Inflammatory macrophage treated with lipopolysaccharide for 4 hours (primary cell): ENCODE measurements around the gene TMEM135.
A peak's percentile ranks its signal among the peaks of the same experiment; 100 is the strongest.
"Not testable (repeated sequence)": the region's sequence is repeated elsewhere in the genome, so short reads cannot be mapped to it uniquely, and the experiment has no call there.

ENCODE experiments used
- DNase-seq: peaks from one replicate; pipeline ENCODE4 v3.0.0-alpha.2; 2020

The TMEM135 gene

DNA sequence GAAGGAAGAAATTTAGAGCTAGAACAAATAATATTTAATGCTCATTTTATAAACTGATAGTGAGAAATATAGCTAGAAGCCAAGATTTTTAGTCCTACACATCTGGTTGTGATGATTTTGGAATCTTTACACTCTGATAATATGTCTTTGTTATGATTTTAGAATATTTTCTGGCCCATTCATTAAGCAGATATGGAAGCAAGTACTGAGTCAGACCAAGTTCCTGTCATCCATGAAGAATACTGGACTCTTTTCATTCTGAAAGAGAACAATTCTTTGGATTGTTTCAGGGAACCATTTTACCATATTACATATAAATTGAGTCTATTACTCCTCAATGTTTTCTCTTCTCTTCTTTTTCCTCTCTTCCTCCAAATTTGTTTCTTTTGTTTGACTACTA lies 227.4 kb downstream of the TMEM135 start:
- DNase-seq, result no peak

DNA sequence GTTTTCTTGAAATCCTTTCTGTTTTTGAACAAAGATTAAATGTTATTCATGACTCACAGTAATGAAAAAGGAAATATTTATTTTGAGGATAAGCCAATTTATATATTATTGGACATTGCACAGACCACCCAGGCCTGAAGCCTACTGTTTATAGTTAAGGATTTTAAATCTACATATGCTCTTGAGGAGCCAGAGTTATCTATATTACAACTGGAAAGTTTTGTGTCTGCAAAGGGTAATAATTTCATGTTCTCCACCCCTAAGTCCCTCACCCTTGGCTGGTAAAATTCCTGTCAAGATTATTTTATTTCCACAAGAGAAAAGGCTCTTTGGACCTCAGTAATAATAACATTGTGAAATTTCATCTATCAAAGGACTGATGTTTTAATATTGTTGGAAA lies 228.2 kb downstream of the TMEM135 start:
- no peak for DNase-seq

DNA sequence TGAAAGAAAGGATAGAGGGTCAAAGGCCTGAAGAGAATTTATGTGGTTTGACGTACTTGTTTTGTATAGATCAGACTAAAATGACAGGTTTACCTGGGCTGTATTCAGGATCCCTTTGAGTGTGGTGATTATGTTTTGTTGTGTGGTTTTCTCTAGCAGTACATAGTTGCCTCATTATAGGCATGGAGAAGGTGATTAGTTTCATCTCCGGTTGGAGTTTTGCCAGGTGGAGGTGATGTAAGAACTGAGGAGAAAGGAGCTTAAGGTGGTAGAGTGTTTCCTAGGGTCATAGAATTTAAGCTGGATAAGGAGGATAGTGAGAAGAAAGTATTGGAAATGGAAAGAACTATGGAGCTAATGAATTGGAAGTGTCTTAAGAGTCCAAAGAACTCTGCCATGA lies 229.0 kb downstream of the TMEM135 start:
- no peak for DNase-seq

DNA sequence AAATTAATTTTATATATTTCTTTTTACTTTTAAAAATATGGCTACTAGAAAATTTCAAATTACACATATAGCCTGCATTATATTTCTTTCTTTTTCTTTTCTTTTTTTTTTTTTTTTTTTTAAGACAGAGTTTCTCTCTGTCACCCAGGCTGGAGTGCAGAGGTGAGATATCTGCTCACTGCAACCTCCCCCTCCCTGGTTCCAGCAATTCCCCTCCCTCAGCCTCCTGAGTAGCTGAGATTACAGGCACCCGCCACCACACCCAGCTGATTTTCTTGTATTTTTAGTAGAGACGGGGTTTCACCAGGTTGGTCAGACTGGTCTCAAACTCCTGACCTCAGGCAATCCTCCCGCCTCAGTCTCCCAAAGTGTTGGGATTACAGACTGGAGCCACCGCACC lies 234.2 kb downstream of the TMEM135 start:
- not testable (repeated sequence) for DNase-seq

DNA sequence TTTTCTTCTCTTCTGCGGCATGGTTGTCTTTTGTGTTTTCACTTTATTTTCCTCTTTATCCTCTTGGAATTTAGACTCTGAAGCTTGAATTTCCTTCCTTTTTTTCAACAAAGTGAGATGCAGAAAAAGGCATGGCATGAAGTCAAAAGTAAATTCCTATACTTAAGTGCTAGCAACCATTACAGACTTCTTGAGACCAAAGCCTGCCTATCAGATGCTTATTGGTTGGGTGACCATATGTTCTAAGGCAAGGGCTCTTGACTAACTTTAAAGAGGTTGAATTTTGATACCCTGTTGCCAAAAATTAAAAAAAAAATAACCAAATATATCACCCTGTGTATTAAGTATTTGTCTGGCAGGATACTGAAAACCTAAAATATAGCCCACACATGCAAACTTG lies 237.4 kb downstream of the TMEM135 start:
- DNase-seq, result no peak

DNA sequence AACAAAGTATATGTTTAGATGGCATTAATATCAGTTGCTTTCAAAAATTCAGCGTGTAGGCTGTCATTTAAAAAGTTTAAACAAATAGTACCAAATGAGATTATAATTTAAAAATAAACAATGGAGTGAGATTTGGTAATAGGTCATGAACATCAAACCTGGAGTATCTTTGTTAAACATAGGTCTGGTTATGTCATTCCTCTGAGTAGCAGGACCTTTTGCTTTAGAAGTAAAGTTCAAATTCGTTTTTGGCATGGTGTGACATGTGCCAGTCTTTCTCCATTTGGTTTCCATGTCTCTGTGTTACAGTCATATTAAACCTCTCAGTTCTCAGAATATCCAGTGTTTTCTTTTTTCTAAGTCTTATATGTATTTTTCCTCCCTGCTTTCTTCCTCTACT lies 242.4 kb downstream of the TMEM135 start:
- no peak for DNase-seq

DNA sequence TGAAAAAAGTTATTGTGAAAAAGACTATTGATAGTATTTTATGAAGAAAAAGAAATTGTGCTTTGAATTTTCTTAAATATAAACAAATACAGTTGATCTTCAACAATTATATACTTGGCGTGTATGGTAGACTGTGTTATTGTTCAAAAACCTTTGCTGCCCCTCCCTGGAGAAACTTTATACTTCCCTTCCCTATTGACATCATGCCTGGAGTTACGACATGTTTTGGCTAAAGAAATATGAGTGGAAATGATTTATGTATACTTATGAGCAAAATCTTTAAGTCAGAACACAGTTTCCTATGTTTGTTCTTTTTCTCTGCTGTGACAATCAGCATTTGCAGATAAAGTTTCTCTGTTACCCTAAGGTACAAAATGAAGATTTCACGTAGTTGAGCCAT lies 243.8 kb downstream of the TMEM135 start:
- DNase-seq, result peak; percentile 53

DNA sequence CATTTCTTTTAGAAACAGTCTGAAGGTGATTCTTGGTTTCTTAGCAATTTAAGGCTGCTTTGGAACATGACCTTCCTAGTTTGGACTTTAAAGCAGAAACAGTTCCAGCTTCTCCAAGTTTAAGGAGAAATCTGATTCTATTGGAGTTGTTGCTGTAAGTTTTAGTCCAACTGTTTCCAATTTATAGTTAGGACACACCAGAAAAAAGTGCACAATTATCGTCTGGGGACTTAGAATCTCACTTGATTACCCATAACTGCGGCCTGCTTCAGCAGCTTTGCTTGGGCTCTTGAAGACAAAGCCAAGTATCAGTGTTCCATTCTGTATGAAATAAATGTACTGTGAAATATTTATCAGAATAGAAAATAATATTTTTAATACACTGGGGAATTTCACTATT lies 246.6 kb downstream of the TMEM135 start:
- DNase-seq, result no peak

DNA sequence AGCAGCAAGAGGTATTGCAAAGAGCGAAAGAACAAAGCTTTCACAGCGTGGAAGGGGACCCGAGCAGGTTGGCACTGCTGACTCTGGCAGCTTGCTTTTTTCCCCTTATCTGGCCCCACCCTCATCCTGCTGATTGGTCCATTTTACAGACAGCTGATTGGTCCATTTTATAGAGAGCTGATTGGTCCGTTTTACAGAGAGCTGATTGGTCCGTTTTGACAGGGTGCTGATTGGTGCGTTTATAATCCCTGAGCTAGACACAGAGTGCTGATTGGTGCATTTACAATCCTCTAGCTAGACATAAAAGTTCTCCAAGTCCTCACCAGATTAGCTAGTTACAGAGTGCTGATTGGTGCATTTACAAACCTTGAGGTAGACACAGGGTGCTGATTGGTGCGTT lies 247.9 kb downstream of the TMEM135 start:
- DNase-seq, result not testable (repeated sequence)

DNA sequence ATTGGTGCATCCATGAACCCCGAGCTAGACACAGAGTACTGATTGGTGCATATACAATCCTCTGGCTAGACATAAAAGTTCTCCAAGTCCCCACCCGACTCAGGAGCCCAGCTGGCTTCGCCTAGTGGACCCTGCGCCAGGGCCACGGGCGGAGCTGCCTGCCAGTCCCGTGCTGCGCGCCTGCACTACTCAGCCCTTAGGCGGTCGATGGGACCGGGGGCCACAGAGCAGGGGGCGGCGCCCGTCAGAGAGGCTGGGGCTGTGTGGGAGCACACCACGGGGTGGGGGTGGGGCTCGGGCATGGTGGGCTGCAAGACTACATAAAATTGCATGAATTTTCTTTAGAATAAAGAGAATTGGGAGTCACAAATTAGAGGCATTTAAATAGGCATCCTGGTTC lies 248.6 kb downstream of the TMEM135 start:
- no peak for DNase-seq

DNA sequence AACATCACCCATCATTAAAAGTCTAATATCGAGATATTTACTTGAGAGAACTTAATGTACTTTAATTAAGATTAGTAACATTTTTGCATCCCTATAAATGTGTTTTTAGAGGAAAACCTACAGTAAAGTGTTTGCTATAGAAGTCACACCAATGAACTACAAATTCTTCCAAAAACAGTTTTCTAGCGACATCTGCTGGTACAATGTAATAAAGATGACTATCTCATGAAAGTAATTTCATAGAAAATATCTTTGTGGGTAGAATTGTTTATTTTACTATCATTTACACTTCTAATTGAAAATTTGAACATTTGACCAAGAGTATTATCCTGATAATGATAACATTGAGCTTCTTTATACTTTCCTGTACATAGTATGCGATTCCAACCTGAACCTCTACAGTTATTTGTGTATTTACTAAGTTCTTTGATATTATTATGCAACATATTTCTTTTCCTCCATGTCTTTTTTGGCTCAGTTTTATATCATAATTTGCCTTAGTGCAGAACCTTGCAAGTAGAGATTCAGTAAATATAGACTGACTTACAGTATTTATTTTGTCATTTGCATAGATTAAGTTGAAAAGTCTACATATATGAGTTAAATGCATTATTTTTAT lies 252.7 kb downstream of the TMEM135 start:
- peak; percentile 68 for DNase-seq

DNA sequence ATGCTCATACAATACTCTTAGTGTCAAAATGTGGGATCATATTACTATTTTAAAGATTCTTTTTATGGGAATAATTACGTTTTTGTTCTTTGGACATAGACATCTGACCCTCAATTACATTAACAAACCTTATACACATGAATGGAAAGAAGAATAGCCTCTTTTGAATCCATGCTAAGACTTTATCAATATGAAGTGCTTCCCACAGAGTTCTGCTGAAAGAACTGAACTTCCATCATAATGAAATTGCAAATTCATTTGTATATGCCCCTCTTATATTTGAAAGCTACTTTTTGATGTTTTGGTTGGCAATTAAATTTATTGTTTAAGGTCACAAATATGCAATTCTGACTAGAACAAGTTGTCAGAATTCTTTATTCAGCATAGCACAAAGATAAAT lies 254.9 kb downstream of the TMEM135 start:
- no peak for DNase-seq

DNA sequence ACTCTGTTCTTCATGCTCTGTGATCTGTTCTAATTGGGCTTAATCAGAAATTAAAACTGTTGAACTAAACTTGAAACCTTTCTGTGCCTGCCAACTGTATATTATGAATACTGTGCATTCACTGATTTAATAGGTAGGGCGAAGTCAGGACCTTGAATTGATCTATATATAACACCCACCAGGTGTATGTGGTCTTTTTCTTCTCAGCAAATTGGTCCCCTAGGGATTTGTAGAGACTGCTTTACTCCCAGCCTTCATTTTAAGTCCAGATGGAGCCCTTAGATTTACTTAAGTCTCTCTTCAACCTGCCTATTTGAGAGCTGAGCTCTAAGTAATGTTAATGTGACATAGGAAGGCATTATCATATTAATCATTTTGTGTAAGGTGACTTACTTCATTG lies 257.5 kb downstream of the TMEM135 start:
- no peak for DNase-seq

DNA sequence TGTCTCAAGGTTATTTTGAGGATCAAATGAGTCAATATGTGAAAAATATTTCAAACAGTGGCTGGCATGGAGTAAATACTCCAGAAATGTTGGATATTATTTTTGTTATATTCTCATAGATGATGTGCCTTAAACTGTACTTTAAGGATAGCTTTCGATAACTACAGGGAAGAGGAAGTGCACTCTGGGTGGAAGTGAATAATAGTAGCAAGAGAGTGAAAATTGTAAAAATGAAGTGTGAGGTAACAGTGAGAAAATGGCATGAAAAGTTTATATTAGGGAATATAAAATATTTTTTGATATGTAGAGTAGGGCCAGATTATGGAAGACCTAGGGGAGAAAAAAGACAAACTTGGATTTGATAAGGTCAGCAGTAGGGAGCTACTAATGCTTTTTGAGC lies 258.9 kb downstream of the TMEM135 start:
- no peak for DNase-seq

DNA sequence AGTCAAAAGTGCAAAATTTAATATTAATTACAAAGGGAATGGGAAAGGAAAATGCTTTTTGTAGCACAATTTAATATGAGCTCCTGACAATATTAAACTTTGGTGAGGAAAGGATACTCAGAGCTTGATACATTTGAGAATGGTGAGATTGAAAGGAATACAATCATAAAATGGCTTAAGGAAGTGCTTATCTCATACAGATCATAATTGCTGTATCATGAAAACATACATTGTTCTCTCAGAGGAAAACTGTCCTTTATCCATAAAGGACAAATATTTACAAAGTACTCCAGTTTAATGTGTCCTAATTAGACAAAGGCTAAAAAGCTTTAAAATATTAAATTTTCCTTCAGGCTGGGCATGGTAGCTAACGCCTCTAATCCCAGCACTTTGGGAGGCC lies 260.4 kb downstream of the TMEM135 start:
- no peak for DNase-seq

DNA sequence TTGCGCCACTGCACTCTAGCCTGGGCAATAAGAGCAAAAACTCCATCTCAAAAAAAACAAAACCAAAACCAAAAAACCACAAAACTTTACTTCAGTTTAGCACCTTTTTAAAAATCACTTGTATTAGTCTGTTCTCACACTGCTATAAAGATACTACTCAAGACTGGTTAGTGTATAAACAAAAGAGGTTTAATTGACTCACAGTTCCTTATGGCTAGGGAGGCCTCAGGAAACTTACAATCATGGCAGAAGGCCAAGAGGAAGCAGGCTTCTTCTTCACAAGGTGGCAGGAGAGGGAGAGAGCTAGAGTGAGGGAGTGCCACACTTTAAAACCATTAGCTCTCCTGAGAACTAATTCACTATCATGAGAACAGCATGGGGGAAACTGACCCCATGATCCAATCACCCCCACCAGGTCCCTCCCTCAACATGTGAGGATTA lies 261.3 kb downstream of the TMEM135 start:
- no peak for DNase-seq

DNA sequence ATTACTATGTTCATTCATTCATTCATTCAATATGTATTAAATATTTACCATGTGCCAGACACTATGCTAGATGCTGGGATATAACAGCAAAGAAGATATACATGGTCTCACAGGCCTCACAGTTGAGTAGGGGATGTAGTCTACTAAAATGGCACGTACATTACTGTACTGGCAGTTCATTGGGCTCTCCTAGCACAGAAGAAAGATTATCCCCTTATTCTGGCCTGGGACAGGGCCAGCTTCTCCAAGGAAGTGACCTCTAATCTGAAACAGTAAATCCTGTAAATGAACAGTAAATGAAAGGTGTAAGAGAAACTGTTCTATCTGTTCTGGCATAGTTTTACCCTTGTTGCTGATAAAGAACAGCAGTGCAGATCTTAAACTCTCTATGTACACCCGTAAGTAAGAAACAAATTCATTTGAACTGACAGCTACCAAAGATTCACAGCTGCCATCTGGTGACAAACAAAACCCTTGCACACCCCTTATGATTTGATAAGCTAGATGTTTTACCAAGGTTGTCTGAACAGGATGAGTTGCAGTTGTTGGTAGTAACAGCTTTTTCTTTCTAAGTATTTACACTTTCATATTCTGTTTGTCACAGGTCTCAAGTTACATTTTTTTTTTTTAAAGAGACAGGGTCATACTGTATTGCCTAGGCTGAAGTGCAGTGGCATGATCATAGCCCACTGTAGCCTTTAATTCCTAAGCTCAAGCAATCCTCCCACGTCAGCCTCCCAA lies 263.1 kb downstream of the TMEM135 start:
- no peak for DNase-seq

DNA sequence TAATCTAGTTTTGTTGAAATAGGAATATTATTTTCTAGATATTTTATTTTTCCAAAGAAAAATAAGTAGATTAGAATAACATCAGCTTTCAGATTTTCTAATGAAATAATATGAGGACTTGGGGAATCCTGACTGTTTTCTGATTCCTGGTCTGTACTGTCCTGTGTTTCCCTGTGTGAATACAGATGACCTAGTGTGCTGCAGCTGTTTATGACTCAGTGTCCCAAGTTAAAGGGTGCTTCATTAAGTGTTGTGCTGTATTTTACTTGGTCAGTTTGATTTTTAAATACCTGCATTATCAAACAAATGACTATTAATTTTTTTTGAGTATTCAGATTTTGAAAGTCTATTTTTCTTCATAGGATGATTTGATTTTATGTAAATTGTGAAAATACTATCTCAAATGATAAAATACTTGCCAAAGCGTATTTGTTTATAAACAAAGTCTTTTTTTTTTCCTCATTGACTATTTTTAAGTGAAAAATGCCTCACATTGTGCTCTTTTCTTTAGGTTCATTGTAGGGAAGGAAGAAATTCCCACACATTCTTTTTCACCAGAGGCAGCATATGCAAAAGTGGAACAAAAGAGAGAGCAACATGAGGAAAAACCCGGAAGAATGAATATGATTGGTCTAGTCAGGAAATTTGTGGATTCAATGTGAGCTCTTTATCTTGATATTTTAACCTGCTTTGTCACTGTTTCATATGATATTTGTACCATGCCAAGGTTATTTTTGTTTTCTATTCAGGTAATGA lies 264.2 kb downstream of the TMEM135 start:
- no peak for DNase-seq

DNA sequence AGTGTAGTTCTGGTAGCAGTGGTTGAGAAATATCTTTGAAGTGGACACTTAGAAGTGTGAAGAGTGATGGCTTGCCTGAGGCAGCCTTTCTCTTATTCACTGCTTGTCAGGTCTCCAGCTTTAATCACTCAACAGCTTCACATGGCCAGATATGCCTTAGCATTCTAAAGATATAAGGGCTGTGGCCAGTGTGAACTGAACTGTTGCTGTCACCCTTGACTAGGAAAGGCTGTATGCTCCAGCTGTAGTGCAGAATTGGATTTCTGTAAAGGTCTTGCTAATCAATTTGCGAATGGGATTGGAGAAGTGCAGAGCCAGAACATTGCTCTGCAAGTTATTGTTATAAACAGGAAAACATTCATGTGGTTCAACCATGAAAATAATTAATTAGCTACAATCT lies 266.7 kb downstream of the TMEM135 start:
- DNase-seq, result no peak

DNA sequence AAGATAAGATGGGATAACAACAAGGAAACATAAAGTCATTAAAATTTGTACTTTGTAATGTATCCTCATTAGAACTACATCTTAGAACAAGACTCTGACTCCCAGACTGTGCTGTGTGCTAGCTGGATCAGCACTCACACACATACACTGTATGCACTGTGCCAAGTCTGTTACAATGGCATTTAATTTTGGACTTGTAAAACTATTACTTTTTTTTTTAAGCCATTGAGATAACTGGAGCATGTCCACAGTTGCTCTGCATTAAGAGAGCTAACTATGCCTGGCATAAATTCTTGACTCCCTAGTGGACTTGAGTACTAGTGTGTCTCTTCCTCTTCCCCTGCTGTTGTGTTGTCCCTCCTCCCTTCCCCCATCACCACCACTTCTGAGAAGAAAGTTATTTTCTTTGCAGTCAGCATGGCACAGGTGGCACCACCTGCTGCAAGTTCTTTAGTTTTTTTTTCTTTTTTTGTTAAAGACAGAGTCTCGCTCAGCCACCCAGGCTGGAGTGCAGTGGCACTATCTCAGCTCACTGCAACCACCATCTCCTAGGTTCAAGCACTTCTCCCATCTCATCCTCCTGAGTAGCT lies 268.6 kb downstream of the TMEM135 start:
- no peak for DNase-seq

DNA sequence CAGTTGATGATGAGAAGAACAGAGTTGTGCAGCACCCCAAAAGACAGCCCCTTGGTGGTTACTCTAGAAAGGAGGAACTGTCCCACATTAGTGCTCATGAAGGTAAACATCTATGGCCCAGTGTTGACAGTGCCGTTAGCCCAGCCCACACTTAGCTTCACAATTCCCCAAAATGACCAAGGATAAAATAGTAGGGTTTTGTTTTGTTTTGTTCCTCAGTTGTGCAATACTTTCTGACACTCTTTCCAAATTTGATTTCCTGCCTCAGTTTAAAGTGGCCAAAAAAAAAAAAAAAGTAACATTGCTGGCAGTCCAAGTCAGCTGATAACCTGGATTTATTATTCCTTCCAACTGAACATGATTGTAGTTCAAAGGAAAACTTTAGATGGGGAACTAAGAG lies 269.4 kb downstream of the TMEM135 start:
- no peak for DNase-seq

DNA sequence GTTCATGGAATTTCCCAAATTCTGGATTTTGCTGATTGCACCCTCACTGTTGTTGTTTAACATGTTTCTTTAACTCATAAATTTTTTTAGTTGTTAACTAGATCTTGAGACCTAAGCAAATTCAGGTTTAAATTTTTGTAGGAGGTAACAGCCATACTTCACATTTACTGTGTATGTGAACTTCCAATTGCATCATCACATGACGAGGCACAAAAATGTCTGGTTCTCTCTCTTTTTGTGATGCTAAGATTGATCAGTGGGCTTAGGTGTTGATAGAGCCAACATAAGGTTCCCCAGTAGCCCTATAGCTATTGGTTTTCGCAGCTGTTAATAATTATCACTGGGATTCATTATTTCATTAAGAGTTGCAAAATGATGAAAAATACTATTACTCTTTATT lies 277.5 kb downstream of the TMEM135 start:
- no peak for DNase-seq

DNA sequence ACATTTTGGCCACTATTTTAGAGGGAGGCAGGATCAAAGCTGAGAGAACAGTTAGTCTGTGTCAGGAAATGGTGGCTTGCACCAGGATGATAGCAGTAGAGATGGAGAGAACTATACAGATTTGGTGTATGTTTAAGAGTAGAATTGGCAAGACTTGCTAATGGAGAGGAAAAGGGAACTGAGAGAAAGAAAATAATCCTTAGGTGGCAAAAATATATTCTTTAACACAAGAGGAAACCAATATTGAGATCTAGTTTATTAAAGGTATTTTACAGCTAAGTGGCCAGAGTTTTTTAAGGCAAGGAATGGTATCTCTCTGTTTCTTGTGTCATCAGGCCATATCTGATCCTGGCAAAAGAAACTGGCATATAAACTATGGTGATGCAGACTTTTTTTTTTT lies 278.8 kb downstream of the TMEM135 start:
- no peak for DNase-seq

DNA sequence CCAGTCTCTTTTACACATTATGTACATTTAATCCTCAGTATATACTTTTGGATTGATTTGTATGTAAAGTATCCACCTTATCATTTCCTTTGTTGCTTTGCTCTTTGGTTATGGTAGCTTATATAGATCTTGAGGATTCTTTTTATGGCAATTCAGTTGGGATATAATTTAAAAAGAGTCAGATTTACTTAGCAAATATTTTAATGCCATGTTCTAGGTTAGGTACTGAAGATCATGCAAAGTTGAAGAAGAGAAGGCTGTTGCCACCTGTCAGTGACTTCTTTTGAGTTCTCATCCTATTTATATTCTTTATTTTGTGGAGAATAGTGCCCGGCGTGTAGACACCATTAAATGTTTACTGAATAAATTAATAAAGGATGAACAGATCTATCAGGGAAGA lies 279.7 kb downstream of the TMEM135 start:
- DNase-seq, result no peak
